ENCODE measurements around the gene MBNL3. TPM values are rescaled to one million over a fixed set of nuclear protein-coding genes. Genes with fewer than 3 reads are reported as not detected.
A peak's percentile ranks its signal among the peaks of the same experiment; 100 is the strongest.
"Not testable (repeated sequence)": the region's sequence is repeated elsewhere in the genome, so short reads cannot be mapped to it uniquely, and the experiment has no call there.

Gene MBNL3
- total RNA-seq, 2 donors from 2014 or later: 6.9 to 11.3 TPM

GRCh38 chrX:132369617-132370326, 119.1 kb downstream of the MBNL3 start:
- Mint-ChIP-seq H3K36me3 (no peaks in the 10 kb centered on the region), H3K9me3 (no peaks in the 10 kb centered on the region), H3K27ac (no peak overlapping the region)
- ATAC-seq (no peak), DNase-seq (ENCODE audit: low spot score in 2 of 2) (no peak)

- Mint-ChIP-seq H3K36me3 (no peaks in the 10 kb centered on the region), H3K9me3 (no peaks in the 10 kb centered on the region), H3K27ac (no peak overlapping the region)
- DNase-seq (ENCODE audit: low spot score in 2 of 2) (no peak), ATAC-seq (no peak)
These were observed 120.9 kb downstream of the MBNL3 start for GRCh38 chrX:132367984-132368383.

GRCh38 chrX:132367314-132367713, 121.5 kb downstream of the MBNL3 start:
- Mint-ChIP-seq H3K36me3 (no peaks in the 10 kb centered on the region), H3K9me3 (no peaks in the 10 kb centered on the region), H3K27ac (no peak overlapping the region)
- DNase-seq (ENCODE audit: low spot score in 2 of 2): no peak
- no peak for ATAC-seq

DNA sequence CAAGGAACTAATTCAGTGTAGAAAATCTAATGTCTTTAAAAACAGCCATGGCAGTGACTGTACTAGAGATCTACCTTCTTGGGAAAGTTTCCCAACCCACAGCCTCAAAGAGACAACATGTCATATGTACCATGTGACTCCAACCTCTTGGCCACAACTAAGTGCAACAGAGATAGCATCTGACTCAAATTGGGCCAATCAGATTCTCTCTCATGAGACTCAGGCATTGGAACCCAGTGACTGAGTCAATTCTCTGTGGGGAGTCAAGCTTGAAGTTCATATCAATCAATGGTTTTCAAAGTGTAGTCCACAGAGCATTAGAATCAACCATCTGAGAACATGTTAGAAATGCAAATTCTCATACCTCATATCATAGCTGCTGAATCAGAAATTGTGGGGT, 123.3 kb downstream of the MBNL3 start:
- Mint-ChIP-seq H3K9me3 (no peaks in the 10 kb centered on the region), H3K27ac (no peak overlapping the region), H3K36me3 (no peaks in the 10 kb centered on the region)
- DNase-seq (ENCODE audit: low spot score in 2 of 2) (no peak), ATAC-seq (peak; percentile 51 to 59)

GRCh38 chrX:132364313-132364712, 124.5 kb downstream of the MBNL3 start:
- no peaks in the 10 kb centered on the region for H3K9me3 Mint-ChIP-seq
- no peak for DNase-seq (ENCODE audit: low spot score in 2 of 2)
- no peak overlapping the region for H3K27ac Mint-ChIP-seq
- H3K36me3 Mint-ChIP-seq: no peaks in the 10 kb centered on the region
- ATAC-seq: no peak

DNA sequence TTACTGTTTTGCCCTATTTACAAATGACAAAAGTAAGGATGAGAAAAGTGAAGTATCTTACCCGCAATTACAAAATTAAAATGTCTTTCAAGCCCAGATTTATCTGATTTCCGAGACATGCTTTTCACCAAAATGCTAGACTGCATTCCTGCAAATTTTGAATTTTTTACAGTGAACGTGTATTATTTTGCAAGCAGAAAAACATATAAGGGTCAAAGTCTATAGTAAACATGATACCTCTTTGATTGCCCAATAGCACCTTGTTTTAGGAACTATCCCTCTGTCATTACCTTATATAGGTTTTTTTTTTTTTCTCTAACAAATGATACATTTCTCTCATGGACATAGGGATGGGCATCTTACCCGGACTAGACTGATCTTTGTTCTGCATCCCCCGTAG, 135.4 kb downstream of the MBNL3 start:
- Mint-ChIP-seq H3K9me3 (peaks cover 0 to 6% of the 10 kb centered on the region in 2 donors), H3K27ac (no peak overlapping the region), H3K36me3 (no peaks in the 10 kb centered on the region)
- ATAC-seq: no peak
- no peak for DNase-seq (ENCODE audit: low spot score in 2 of 2)

GRCh38 chrX:132336172-132336571, 152.7 kb downstream of the MBNL3 start:
- Mint-ChIP-seq H3K27ac (no peak overlapping the region), H3K36me3 (no peaks in the 10 kb centered on the region), H3K9me3 (no peaks in the 10 kb centered on the region)
- ATAC-seq (no peak), DNase-seq (ENCODE audit: low spot score in 2 of 2) (no peak)

DNA sequence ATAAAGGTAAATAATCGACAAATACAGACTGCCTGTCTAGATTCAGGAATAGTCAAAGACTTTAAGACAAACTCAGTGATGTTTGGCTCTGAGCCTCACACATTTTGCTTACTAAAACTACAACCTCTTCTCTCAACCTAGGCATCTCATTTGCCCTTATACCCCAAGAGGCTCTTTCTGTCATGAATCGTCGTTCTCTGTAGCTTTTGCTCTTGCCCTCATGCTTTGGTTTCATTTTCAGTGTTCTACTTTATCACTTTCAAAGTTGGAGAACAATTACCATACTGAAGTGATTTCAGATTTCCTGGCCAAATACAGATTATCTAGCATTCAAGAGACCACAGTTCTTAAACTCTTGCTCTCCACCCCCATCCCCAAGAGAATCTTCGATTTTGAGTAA, 155.5 kb downstream of the MBNL3 start:
- H3K36me3 Mint-ChIP-seq: no peaks in the 10 kb centered on the region
- peaks cover 0 to 8% of the 10 kb centered on the region in 2 donors for H3K9me3 Mint-ChIP-seq
- DNase-seq (ENCODE audit: low spot score in 2 of 2): no peak
- no peak overlapping the region for H3K27ac Mint-ChIP-seq
- no peak for ATAC-seq

DNA sequence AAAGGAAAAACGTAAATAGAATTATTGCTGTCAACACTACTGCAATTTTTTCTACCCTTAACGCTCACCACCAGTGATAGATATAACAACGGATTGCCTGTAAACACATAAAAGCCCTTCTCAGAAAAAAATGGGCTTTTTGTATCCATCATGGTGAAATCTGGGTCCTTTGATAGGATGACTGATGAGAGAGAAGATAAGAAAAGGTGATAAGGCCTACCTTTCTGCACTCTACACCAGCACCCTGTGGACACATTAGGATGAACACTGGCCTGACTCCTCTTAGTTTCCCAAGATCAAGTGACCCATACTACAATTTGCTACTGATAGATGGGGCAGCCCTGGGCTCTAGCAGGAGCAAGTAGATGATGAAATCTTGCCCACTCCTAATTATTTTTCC, 157.3 kb downstream of the MBNL3 start:
- Mint-ChIP-seq H3K27ac (no peak overlapping the region), H3K36me3 (no peaks in the 10 kb centered on the region), H3K9me3 (peaks cover 0 to 8% of the 10 kb centered on the region in 2 donors)
- no peak for ATAC-seq
- DNase-seq (ENCODE audit: low spot score in 2 of 2): no peak

DNA sequence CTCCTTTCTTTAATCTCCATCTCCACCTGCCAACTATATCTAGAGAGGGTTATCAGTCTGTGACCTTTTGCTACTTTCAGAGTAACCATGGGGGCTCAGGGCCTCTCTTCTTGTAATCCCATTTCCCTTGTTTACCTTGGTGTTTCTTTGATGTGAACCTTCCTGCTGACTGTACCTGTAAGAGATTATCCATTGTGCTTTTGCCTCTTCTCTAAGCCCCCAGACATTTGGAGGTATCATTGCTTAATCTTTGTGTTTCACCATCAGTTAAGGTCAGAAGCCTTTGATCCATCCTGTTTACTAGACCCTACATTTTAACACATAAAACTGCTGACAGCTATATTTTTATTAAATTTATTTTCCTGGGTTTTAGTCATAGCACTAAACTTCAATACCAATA, 157.8 kb downstream of the MBNL3 start:
- Mint-ChIP-seq H3K27ac (no peak overlapping the region), H3K9me3 (peaks cover 0 to 8% of the 10 kb centered on the region in 2 donors), H3K36me3 (no peaks in the 10 kb centered on the region)
- ATAC-seq (no peak), DNase-seq (ENCODE audit: low spot score in 2 of 2) (no peak)

DNA sequence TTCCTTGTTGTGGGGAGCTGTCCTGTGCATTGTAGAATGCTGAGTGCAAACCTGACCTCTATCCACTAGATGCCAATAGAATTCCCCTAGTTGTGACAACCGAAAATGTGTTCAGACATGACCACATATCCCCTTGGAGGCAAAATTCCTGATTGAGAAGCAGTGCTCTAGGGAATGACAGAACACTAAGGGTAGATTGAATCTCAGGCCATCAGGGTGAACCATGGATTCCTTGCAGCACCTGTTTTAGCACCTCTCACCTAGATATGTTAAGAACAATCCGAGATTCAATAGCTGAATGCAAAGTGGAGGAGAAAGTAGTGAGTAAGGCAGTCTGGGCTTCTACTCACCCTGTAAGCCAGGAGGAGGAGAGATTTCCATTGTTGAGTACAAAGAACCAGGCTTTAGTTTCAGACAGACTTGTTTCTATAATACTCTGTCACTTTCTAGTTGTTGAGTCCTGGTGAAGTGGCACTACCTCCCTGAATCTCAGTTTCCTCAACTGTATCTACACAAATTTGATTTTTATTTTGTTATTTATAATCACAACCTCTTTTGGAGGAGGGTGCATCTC, 158.6 kb downstream of the MBNL3 start:
- no peak for ATAC-seq
- peaks cover 0 to 8% of the 10 kb centered on the region in 2 donors for H3K9me3 Mint-ChIP-seq
- H3K27ac Mint-ChIP-seq: no peak overlapping the region
- no peaks in the 10 kb centered on the region for H3K36me3 Mint-ChIP-seq
- no peak for DNase-seq (ENCODE audit: low spot score in 2 of 2)

DNA sequence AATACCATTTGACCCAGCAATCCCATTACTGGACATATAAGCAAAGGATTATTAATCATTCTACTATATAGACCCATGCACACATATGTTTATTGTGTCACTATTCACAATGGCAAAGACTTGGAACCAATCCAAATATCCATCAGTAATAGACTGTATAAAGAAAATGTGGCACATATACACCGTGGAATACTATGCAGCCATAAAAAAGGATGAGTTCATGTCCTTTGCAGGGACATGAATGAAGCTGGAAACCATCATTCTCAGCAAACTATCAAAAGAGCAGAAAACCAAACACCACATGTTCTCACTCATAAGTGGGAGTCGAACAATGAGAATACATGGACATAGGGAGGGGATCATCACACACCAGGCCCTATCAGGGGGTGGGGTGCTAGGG, 161.9 kb downstream of the MBNL3 start:
- H3K9me3 Mint-ChIP-seq: peaks cover 3 to 13% of the 10 kb centered on the region in 2 donors
- not testable (repeated sequence) for DNase-seq (ENCODE audit: low spot score in 2 of 2); H3K36me3 Mint-ChIP-seq; ATAC-seq; H3K27ac Mint-ChIP-seq
